ENCODE measurements around the gene MAST2.

DNA sequence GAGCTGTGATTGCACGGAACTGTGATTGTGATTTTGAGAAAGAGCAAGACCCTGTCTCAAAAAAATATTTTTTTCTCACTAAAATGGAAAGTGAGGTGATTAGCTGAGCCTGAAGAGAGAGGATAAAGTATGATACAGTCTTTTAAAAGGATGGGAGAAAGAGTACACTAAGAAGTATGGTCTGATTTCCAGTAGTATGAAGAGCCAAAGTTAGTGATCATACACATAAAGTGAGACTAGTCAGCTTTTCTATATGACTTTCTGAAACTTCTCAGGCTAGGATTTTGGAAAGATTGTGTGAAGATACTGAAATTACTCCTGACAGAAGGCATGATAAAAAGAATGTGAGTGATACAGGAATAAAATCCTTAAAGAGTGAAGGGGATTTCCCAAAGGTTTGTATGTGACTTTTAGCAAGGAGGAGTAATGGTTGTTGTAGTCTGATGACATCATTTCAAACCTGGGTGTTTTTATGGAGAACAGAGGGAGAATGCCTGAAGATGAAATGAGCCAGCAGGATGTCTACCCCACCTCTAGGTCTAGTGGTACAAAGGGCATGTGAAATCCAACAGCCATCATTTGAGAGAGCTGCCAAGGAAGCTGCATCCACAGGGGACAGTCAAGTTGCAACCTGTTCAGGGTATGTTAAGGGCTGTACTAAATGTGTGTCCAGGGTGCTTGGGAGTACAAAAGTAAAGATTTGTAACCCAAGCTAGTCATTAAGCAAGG, 171.3 kb downstream of the MAST2 start:
- TF ChIP-seq, protein P1, sequence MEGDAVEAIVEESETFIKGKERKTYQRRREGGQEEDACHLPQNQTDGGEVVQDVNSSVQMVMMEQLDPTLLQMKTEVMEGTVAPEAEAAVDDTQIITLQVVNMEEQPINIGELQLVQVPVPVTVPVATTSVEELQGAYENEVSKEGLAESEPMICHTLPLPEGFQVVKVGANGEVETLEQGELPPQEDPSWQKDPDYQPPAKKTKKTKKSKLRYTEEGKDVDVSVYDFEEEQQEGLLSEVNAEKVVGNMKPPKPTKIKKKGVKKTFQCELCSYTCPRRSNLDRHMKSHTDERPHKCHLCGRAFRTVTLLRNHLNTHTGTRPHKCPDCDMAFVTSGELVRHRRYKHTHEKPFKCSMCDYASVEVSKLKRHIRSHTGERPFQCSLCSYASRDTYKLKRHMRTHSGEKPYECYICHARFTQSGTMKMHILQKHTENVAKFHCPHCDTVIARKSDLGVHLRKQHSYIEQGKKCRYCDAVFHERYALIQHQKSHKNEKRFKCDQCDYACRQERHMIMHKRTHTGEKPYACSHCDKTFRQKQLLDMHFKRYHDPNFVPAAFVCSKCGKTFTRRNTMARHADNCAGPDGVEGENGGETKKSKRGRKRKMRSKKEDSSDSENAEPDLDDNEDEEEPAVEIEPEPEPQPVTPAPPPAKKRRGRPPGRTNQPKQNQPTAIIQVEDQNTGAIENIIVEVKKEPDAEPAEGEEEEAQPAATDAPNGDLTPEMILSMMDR (IDR thresholded peaks at IDR 0.05) = no peak
- TF ChIP-seq POLR2A (IDR thresholded peaks at IDR 0.05) = no peak

Measured in lower leg skin (tissue), 3 donors.